Neural progenitor cell (in vitro differentiated cells): ENCODE results near the gene STPG1. TPM values are rescaled to one million over a fixed set of nuclear protein-coding genes. Genes with fewer than 3 reads are reported as not detected.

Experiments
- DNase-seq: peaks from one replicate; pipeline ENCODE4 v3.0.0-alpha.2; 2016; ENCODE audit warnings: low spot score
- H2AFZ ChIP-seq: fragments of 200-600 bp; sonication (generic); replicated peaks from 2 replicates; pipeline ENCODE4 v1.6.1; 2016; ENCODE audit warnings: antibody characterized with exemption
- H3F3A ChIP-seq: fragments of 200-600 bp; sonication (generic); 2 replicates; pipeline ENCODE4 v1.6.1; 2016; ENCODE audit warnings: antibody characterized with exemption, low read depth
- H3K27ac ChIP-seq: fragments of 200-600 bp; sonication (generic); 2 replicates; pipeline ENCODE4 v1.5.1; 2016; ENCODE audit warnings: mild to moderate bottlenecking
- H3K27me3 ChIP-seq: fragments of 200-600 bp; sonication (generic); 2 replicates; pipeline ENCODE4 v1.6.1; 2016; ENCODE audit warnings: mild to moderate bottlenecking, moderate library complexity
- H3K36me3 ChIP-seq: fragments of 200-600 bp; sonication (generic); 2 replicates; pipeline ENCODE4 v1.5.1; 2016
- H3K4me1 ChIP-seq: fragments of 200-600 bp; sonication (generic); 2 replicates; pipeline ENCODE4 v1.6.1; 2016; ENCODE audit warnings: mixed run types
- H3K4me2 ChIP-seq: fragments of 200-600 bp; sonication (generic); 2 replicates; pipeline ENCODE4 v1.6.1; 2016
- H3K4me3 ChIP-seq: fragments of 200-600 bp; sonication (generic); 2 replicates; pipeline ENCODE4 v1.5.1; 2016
- H3K79me2 ChIP-seq: fragments of 200-600 bp; sonication (generic); 2 replicates; pipeline ENCODE4 v1.6.1; 2016; ENCODE audit warnings: low read depth
- H3K9ac ChIP-seq: fragments of 200-600 bp; sonication (generic); 2 replicates; pipeline ENCODE4 v1.6.1; 2016
- H3K9me3 ChIP-seq: fragments of 200-600 bp; sonication (generic); 2 replicates; pipeline ENCODE4 v1.5.1; 2016; ENCODE audit warnings: low read depth
- H4K20me1 ChIP-seq: fragments of 200-600 bp; sonication (generic); 2 replicates; pipeline ENCODE4 v1.6.1; 2016; ENCODE audit warnings: low read depth
- H3K27ac Mint-ChIP-seq: 3 replicates; pipeline ENCODE4 v1.8.0; 2021; ENCODE audit warnings: mixed read lengths
- H3K27me3 Mint-ChIP-seq: 2 replicates; pipeline ENCODE4 v1.8.0; 2022; ENCODE audit warnings: low read depth, mild to moderate bottlenecking, inconsistent platforms, moderate library complexity, mixed read lengths; ENCODE audit not compliant: insufficient read depth
- H3K36me3 Mint-ChIP-seq: 3 replicates; pipeline ENCODE4 v1.8.0; 2021; ENCODE audit warnings: mixed read lengths
- H3K4me1 Mint-ChIP-seq: 3 replicates; pipeline ENCODE4 v1.8.0; 2021; ENCODE audit warnings: mixed read lengths
- H3K4me3 Mint-ChIP-seq: 3 replicates; pipeline ENCODE4 v1.8.0; 2021; ENCODE audit warnings: mild to moderate bottlenecking, moderate library complexity, mixed read lengths
- H3K9me3 Mint-ChIP-seq: 3 replicates; pipeline ENCODE4 v1.8.0; 2020; ENCODE audit warnings: mixed read lengths
- EZH2 ChIP-seq: fragments of 200-600 bp; sonication (generic); IDR thresholded peaks from 2 replicates; pipeline ENCODE4 v1.6.1; 2017; ENCODE audit warnings: antibody characterized with exemption, mild to moderate bottlenecking, moderate library complexity
- EZH2phosphoT487 ChIP-seq: fragments of 200-600 bp; sonication (generic); IDR thresholded peaks from 2 replicates; pipeline ENCODE4 v1.6.1; 2017; ENCODE audit warnings: antibody characterized with exemption
- total RNA-seq: library from RNA; depleted of rRNA; stranded (reverse); fragments of >200 nt; gene quantifications from 2 replicates; pipeline ENCODE4 v1.2.3, GENCODE V29; 2015; ENCODE audit warnings: low replicate concordance
- TF ChIP-seq, protein P1 (sequence below): fragments of 200-600 bp; sonication (generic); IDR thresholded peaks from 2 replicates; pipeline ENCODE4 v1.5.1; 2017; ENCODE audit warnings: antibody characterized with exemption, mild to moderate bottlenecking

Gene STPG1
- total RNA-seq, 1 donor from 2014 or later: 15.9 TPM

DNA sequence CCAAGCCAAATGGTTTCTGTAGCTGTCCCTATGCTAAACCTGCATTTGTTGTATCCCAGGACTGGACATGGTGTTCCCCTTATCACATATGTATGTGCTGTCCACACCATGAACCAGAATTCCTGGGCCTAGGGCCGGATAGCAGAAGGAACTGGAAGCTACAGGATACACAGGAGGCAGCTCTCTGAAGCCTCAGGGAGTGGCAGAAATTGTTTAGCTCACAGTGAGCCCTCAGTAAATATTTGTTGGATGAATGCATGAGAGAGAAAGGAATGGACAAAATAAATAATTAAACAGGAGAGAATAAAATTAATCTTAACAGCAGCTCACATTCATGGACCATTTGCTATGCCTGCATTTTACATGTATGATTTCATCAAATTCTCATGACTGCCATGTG lies 4.1 kb upstream of the STPG1 start:
- Histone ChIP-seq H3K4me3 (no peak overlapping the region), H3K4me1 (peaks cover 3% of the 10 kb centered on the region), H3K36me3 (no peaks in the 10 kb centered on the region), H2AFZ (no peak overlapping the region), H4K20me1 (no peaks in the 10 kb centered on the region), H3K79me2 (peaks cover 6% of the 10 kb centered on the region), H3K27ac (no peak overlapping the region), H3F3A (peaks cover 11% of the 10 kb centered on the region), H3K4me2 (no peak overlapping the region), H3K9ac (no peak overlapping the region), H3K27me3 (no peaks in the 10 kb centered on the region), H3K9me3 (no peaks in the 10 kb centered on the region)
- TF ChIP-seq EZH2: no peak
- TF ChIP-seq, protein P1, sequence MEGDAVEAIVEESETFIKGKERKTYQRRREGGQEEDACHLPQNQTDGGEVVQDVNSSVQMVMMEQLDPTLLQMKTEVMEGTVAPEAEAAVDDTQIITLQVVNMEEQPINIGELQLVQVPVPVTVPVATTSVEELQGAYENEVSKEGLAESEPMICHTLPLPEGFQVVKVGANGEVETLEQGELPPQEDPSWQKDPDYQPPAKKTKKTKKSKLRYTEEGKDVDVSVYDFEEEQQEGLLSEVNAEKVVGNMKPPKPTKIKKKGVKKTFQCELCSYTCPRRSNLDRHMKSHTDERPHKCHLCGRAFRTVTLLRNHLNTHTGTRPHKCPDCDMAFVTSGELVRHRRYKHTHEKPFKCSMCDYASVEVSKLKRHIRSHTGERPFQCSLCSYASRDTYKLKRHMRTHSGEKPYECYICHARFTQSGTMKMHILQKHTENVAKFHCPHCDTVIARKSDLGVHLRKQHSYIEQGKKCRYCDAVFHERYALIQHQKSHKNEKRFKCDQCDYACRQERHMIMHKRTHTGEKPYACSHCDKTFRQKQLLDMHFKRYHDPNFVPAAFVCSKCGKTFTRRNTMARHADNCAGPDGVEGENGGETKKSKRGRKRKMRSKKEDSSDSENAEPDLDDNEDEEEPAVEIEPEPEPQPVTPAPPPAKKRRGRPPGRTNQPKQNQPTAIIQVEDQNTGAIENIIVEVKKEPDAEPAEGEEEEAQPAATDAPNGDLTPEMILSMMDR: no peak
- TF ChIP-seq EZH2phosphoT487: no peak
- Mint-ChIP-seq H3K9me3 (no peaks in the 10 kb centered on the region), H3K36me3 (no peaks in the 10 kb centered on the region), H3K27ac (peak overlapping the region; percentile 63), H3K27me3 (peaks cover 5% of the 10 kb centered on the region), H3K4me3 (peak overlapping the region; percentile 11), H3K4me1 (peaks cover 25% of the 10 kb centered on the region)
- no peak for DNase-seq

DNA sequence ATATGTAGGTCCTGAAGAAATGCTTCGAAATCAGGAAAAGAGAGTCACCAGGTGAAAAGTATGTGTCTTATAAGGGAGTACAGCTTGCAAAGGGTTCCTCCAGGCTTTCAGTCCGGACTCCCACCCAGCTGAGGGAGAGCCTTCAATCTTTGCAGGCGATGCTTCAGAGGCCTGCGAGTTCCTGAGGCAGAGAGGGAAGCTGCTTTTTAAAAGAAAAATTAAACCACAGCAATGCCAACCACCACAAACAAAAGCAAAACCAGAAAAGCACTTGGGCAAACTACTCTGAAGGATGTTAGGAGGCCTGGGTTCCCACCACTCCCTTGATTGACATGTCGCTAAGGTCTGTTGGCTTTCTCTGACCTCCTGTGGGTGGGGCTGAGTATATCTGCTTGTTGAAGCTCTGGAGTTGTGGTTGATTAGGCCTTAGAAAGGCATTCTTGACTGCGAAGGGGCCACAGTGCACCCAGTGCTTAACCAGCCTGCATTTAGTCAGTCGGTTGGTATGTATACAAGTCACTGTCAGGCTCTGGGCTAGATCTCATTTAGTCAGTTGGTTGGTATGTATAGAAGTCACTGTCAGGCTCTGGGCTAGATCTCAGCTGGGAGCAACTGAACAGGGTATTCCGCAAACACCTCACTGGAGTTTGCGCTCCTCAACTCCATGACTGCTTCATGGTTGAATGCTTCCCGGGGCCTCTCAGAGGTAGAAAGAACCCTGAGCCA lies 3.2 kb upstream of the STPG1 start:
- Histone ChIP-seq H3K36me3 (no peaks in the 10 kb centered on the region), H3K4me1 (peaks cover 4% of the 10 kb centered on the region), H3K9me3 (no peaks in the 10 kb centered on the region), H3K4me2 (peak overlapping the region; percentile 92), H2AFZ (no peak overlapping the region), H3K4me3 (peak overlapping the region; percentile 76), H3K27ac (no peak overlapping the region), H3K79me2 (peaks cover 9% of the 10 kb centered on the region), H3F3A (peaks cover 11% of the 10 kb centered on the region), H3K9ac (no peak overlapping the region), H4K20me1 (no peaks in the 10 kb centered on the region), H3K27me3 (no peaks in the 10 kb centered on the region)
- Mint-ChIP-seq H3K4me1 (peaks cover 25% of the 10 kb centered on the region), H3K36me3 (no peaks in the 10 kb centered on the region), H3K9me3 (no peaks in the 10 kb centered on the region), H3K4me3 (peak overlapping the region; percentile 96), H3K27me3 (peaks cover 5% of the 10 kb centered on the region), H3K27ac (no peak overlapping the region)
- TF ChIP-seq EZH2 (no peak), EZH2phosphoT487 (no peak)
- TF ChIP-seq, protein P1: no peak
- DNase-seq: no peak

DNA sequence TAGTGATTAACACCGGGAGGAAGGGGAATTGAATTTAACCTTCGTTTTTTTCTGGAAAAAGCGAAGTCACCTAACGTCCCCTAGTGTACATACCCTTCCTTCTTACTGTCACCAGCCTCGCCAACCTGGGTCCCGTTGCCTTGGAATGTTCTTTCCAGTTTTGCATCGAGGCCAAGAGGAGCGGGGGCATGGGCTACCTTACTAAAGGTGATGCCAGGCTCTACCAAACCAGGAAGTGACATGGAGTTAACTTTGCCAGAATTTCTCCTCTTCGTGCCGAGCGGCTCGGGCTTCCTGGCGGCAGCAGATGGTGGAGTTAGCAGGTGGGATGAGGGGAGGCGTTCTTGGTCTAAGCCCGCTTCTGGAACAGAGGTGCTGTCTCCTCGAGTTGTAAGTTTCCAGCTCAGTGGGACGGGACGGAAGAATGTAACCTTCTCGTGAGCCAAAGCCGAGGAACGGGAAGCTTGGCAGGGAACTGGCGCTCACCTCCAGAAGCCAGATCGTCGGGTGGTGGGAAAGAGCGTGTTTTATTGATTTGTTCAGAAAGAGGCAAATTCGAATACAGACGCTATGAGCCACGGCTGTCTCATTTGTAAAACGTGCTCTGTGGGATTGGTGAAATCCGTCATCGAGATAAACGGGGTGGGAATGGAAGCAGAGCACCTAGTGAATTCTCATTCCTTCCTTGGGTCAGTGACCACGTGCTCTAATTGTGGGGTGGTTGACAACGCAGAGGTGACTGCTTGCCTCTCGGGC lies 2.5 kb upstream of the STPG1 start:
- Histone ChIP-seq H3K9me3 (no peaks in the 10 kb centered on the region), H3K4me3 (peak overlapping the region; percentile 76), H3K79me2 (peaks cover 9% of the 10 kb centered on the region), H3K27ac (no peak overlapping the region), H3K9ac (no peak overlapping the region), H3F3A (peaks cover 11% of the 10 kb centered on the region), H3K36me3 (no peaks in the 10 kb centered on the region), H2AFZ (peak overlapping the region; percentile 83), H3K27me3 (no peaks in the 10 kb centered on the region), H3K4me1 (peaks cover 4% of the 10 kb centered on the region), H3K4me2 (peak overlapping the region; percentile 92), H4K20me1 (no peaks in the 10 kb centered on the region)
- Mint-ChIP-seq H3K27me3 (peaks cover 5% of the 10 kb centered on the region), H3K4me3 (peak overlapping the region; percentile 96), H3K4me1 (peaks cover 25% of the 10 kb centered on the region), H3K36me3 (no peaks in the 10 kb centered on the region), H3K27ac (no peak overlapping the region), H3K9me3 (no peaks in the 10 kb centered on the region)
- peak; percentile 24 for DNase-seq
- TF ChIP-seq EZH2phosphoT487: no peak
- TF ChIP-seq, protein P1: no peak
